ENCODE measurements around the gene EZH1.
"Not testable (repeated sequence)": the region's sequence is repeated elsewhere in the genome, so short reads cannot be mapped to it uniquely, and the experiment has no call there.

The EZH1 gene

DNA sequence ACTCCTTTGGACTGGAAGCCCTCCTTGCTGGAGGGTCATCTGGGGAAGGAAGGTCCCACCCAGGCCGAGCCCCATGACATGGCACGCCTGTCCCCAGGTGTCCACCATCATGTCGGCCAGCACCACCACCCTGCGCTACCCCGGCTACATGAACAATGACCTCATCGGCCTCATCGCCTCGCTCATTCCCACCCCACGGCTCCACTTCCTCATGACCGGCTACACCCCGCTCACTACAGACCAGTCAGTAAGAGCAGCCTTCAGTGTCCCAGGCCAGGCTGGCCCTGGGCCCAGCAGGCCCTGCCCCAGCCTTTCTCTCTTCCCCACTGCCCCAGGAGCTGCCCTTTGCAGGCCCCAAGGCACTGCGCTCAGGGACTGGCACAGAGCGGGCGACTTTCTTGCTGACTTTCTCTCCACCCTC is 79.2 kb downstream of the EZH1 start:
- no peak for DNase-seq

DNA sequence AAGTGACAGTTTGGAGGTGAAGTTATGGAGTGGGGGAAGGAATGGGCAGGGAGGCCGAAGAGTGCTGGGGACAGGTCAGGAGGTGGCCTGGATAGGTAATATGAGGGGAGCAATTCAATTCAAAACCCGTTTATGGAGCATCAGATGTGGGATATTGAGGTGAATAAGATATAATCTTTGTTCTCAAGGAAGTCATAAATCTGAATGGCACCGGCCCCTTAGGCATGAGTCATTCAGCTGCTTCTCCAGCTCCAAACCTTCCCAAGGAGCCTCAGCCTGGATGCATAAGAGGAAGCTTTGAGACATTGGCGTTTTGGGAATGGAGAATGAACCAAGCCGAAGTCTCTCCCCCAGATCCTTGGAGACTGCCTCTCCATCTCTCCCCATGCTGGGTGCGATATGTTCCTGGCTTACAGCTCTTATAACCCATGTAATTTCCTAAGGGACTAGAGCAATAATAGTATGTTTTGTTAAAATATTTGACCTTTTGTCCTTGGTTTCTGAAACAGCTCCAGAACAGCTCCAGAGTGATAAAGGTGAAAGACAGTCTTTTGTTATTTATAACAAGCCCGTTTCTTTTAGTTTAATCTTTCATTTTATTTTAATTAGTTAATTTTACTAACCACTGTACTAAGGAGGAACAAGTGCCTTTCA is 84.0 kb downstream of the EZH1 start:
- DNase-seq = no peak

DNA sequence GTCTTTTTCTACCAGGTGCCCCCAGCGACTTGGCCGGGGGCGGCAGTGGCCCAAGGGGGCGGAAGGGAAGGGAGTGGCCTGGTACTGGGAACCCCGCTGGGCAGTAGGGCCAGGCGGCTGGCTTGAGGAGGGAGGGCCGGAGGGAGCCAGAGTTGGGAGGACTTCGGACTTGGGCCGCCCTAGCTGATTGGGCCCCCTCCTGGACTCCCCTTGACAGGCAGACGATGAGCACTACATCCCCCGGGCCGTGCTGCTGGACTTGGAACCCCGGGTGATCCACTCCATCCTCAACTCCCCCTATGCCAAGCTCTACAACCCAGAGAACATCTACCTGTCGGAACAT is 84.9 kb downstream of the EZH1 start:
- not testable (repeated sequence) for DNase-seq

DNA sequence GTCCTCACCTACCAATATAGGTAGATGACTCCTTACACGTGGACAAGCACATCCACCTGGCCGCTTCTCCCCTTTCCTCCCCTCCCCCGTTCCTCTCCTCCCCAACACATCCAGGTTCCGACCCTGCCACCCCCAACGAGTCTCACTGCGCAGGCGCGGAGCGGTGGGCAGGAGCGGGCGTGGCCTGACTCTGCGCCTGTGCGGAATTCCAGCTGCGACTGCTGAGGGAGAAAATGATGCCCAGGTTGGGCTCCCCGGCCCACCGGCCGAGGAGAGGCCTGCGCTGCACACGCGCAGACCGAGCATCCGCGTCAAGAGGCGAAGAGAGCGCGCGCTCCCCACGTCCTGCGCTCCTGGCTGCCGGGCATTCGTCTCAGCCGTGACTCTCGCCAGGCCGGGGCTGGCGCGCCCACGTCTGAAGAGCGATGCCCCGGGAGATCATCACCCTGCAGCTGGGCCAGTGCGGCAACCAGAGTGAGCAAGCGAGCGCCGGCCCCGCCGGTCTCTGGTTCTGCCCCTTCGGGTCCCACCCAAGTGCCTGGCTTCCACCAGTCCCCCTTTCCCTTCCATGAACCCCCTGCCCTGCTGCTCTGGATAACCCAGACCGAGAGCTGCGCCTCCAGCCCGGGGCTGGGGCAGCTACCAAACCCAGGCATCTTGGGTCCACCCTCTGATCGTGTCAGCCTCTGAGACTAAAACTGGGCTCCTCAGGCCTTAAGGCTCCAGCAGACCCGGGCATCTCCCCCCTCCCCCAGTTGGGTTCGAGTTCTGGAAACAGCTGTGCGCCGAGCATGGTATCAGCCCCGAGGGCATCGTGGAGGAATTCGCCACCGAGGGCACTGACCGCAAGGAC is 85.5 kb downstream of the EZH1 start, which contains the start of gene TUBG2:
TUBG2 (plus strand) TSS at position 206 of the 853 bp plus-strand sequence; CDS start at position 426, 220 bp downstream.
- peak; percentile 82 for DNase-seq

DNA sequence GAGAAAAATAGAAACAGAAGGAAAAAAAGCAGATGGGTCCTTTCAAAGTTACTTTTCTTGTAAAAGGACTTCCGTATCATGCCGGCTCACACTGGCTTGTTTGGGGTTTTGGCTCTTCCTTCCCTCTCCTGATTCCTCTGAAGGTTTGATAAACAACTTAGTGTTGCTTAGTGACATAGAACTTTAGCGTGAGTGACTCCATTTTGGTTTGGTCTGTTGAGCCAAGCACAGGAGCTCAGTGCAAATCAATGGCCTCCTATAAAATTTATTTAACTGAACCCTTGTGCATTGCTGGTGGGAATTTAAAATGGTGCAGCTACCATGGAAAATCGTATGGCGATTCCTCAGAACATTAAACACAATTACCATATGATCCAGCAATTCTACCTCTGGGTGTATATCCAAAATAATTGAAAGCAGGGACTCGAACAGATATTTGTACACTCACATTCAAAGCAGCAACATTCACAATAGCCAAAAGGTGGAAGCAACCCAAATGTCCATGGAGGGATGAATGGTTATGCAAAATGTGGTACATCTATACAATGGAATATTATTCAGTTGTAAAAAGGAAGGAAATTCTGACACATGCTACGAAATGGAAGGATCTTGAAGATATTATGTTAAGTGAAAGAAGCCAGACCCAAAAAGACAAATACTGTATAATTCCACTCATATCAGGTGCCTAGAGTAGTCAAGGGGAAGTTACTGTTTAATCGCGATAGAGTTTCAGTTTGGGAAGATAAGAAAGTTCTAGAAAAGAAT is 86.8 kb downstream of the EZH1 start:
- DNase-seq = no peak

DNA sequence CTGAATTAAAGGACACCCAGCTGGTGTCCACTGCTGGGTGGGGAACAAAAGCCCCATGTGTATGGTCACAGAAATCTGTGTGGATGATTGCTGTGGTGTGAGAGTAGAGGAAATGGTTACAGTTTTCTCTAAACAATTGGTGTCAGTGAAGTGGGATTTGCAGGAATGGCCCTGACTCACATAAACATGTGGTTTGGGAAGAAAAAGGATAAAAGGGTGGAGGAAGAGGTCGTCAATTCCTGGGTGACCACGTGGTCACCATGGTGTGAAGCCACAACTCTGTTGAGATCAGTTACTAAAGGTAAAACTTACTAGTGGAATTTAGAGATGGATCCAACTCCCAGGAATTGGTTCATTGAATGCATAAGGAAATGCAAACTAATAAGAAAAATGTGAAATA is 89.3 kb downstream of the EZH1 start:
- DNase-seq = no peak

DNA sequence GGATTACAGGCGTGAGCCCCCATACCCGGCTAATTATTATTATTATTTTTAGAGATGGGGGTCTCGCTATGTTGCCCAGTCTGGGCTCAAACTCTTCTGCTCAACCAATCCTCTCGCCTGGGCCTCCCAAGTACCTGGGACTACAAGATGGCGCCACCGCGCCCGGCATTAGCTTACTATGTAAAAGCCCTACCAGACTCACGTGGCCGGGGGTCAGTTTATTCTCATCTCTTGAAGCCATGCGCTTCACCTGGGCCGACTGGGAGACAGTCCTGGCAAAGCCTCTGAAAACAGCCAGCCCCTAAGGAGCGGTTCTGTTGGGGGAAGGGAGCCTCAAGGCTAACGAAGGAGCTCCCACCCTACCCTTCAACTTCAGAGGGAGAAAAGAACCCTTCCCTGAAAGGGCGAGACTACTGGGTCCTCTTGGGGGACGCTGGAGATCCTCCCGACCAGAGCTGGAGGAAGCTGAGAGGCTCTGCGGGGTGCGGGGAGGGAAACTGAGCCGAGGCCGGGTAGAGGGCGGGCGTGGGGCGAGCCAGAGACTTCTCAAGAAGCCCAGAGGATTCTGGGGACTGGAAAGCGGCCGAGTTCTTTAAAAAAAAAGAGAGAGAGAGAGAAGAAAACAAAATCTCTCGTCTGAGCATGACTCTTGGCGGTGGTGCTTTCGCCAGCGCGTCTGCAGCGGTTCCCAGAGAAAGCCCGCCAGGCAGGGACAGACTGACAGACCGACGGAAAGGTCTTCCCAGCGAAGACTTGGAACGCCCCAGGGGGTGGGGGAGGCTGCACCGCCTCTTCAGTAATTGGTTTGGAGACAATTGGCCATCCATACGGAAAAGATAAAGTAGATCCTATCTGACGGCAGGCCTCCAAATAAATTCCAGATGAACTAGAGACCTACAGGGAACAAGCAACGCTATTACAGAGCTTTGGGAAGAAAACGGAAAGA is 91.4 kb downstream of the EZH1 start:
- DNase-seq = no peak

DNA sequence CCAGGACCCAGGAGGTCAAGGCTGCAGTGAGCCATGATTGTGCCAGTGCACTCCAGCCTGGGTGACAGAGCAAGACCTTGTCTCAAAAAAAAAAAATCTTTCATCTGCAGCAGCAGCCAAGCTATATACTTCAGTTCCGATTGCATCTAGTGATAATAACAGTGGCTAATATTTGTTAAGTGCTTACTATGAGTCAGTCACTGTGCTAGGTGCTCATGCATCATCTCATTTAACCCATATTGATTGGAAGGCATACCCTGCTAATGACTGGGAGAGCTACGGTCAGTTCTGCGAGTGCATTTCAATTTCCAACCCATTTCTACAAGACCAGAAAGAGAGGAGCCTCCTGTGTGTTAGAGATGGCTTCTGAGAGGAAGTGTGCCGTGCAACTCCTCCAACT is 93.4 kb downstream of the EZH1 start:
- DNase-seq = no peak

Data from activated naive CD4-positive, alpha-beta T cell treated with anti-CD3 and anti-CD28 coated beads, Interleukin-2, amount 50 U/mL, for 16 hours (primary cell).